ENCODE data around the gene RGSL1. TPM values are rescaled to one million over a fixed set of nuclear protein-coding genes. Genes with fewer than 3 reads are reported as not detected.

The RGSL1 gene
- total and polyA plus RNA-seq, 4 donors: 0.07 to 0.50 (median 0.31) TPM; not detected in 1

GRCh38 chr1:182430263-182431068, 19.5 kb upstream of the RGSL1 start:
- H3K9me3 ChIP-seq (ENCODE audit: control insufficient read depth in 4 of 4, low read length in 3 of 4): no peaks in the 10 kb centered on the region
- DNase-seq (ENCODE audit: low spot score): no peak
- H3K36me3 ChIP-seq (ENCODE audit: control insufficient read depth in 4 of 4, insufficient read depth in 3 of 4, low read depth in 1 of 4, low read length in 3 of 4): no peaks in the 10 kb centered on the region
- no peaks in the 10 kb centered on the region for H3K4me1 ChIP-seq (ENCODE audit: control insufficient read depth in 4 of 4, insufficient read depth in 4 of 4, low read length in 3 of 4)
- no peaks in the 10 kb centered on the region for H3K27me3 ChIP-seq (ENCODE audit: control insufficient read depth in 4 of 4, insufficient read depth in 4 of 4, low read length in 3 of 4)
- 76% methylated on average over 11 of the region's 11 CpGs for WGBS
- H3K27ac ChIP-seq (ENCODE audit: low read depth in 1 of 2, low read length in 2 of 2): no peak overlapping the region
- no peak overlapping the region for H3K4me3 ChIP-seq (ENCODE audit: low read depth in 1 of 3, low read length in 3 of 3)
- TF ChIP-seq SP1 (IDR thresholded peaks at IDR 0.05) (no peak), REST (IDR thresholded peaks at IDR 0.05) (no peak), GABPA (IDR thresholded peaks at IDR 0.05 in 1 of 2, conservative IDR thresholded peaks at IDR 0.05 in 1 of 2) (no peak), HNF4A (conservative IDR thresholded peaks at IDR 0.05) (no peak), RXRA (IDR thresholded peaks at IDR 0.05) (no peak), EGR1 (IDR thresholded peaks at IDR 0.05; ENCODE audit: low read depth in 2 of 2) (no peak), MAX (IDR thresholded peaks at IDR 0.05) (no peak), FOXA1 (IDR thresholded peaks at IDR 0.05) (no peak), JUND (IDR thresholded peaks at IDR 0.05) (no peak), YY1 (IDR thresholded peaks at IDR 0.05) (no peak), FOXA2 (IDR thresholded peaks at IDR 0.05) (no peak), RAD21 (IDR thresholded peaks at IDR 0.05) (no peak), HNF4G (IDR thresholded peaks at IDR 0.05) (no peak), ZBTB33 (IDR thresholded peaks at IDR 0.05) (no peak)
- H3K9ac ChIP-seq (ENCODE audit: low read depth in 1 of 2, low read length in 2 of 2): no peak overlapping the region

GRCh38 chr1:182431278-182431677, 18.7 kb upstream of the RGSL1 start:
- Histone ChIP-seq H3K4me1 (ENCODE audit: control insufficient read depth in 4 of 4, insufficient read depth in 4 of 4, low read length in 3 of 4) (no peaks in the 10 kb centered on the region), H3K27me3 (ENCODE audit: control insufficient read depth in 4 of 4, insufficient read depth in 4 of 4, low read length in 3 of 4) (no peaks in the 10 kb centered on the region), H3K36me3 (ENCODE audit: control insufficient read depth in 4 of 4, insufficient read depth in 3 of 4, low read depth in 1 of 4, low read length in 3 of 4) (no peaks in the 10 kb centered on the region), H3K9ac (ENCODE audit: low read depth in 1 of 2, low read length in 2 of 2) (no peak overlapping the region), H3K9me3 (ENCODE audit: control insufficient read depth in 4 of 4, low read length in 3 of 4) (no peaks in the 10 kb centered on the region), H3K4me3 (ENCODE audit: low read depth in 1 of 3, low read length in 3 of 3) (no peak overlapping the region), H3K27ac (ENCODE audit: low read depth in 1 of 2, low read length in 2 of 2) (no peak overlapping the region)
- DNase-seq (ENCODE audit: low spot score): no peak
- 94% methylated on average over 7 of the region's 7 CpGs for WGBS
- TF ChIP-seq REST (IDR thresholded peaks at IDR 0.05) (no peak), HNF4G (IDR thresholded peaks at IDR 0.05) (no peak), JUND (IDR thresholded peaks at IDR 0.05) (no peak), HNF4A (conservative IDR thresholded peaks at IDR 0.05) (no peak), GABPA (IDR thresholded peaks at IDR 0.05 in 1 of 2, conservative IDR thresholded peaks at IDR 0.05 in 1 of 2) (no peak), RAD21 (IDR thresholded peaks at IDR 0.05) (no peak), ZBTB33 (IDR thresholded peaks at IDR 0.05) (no peak), ATF3 (IDR thresholded peaks at IDR 0.05) (no peak), CTCF (IDR thresholded peaks at IDR 0.05; ENCODE audit: low read depth, low read length, missing input control) (no peak), EGR1 (IDR thresholded peaks at IDR 0.05; ENCODE audit: low read depth in 2 of 2) (no peak), FOXA2 (IDR thresholded peaks at IDR 0.05) (no peak)
